Endodermal cell (in vitro differentiated cells): ENCODE data around the gene C2orf81. TPM values are rescaled to one million over a fixed set of nuclear protein-coding genes. Genes with fewer than 3 reads are reported as not detected.
"Not testable (repeated sequence)": the region's sequence is repeated elsewhere in the genome, so short reads cannot be mapped to it uniquely, and the experiment has no call there.

ENCODE experiments used
- DNase-seq: peaks from one replicate; pipeline ENCODE4 v3.0.0-alpha.2; 2017
- H3K27ac ChIP-seq: 2 replicates; pipeline ENCODE4 v1.5.1; 2013; ENCODE audit warnings: mild to moderate bottlenecking, low read depth, low read length, moderate library complexity
- H3K27me3 ChIP-seq: 2 replicates; pipeline ENCODE4 v1.6.1; 2013; ENCODE audit warnings: mild to moderate bottlenecking, low read length, moderate library complexity; ENCODE audit not compliant: insufficient read depth, control insufficient read depth, poor library complexity, severe bottlenecking
- H3K36me3 ChIP-seq: 2 replicates; pipeline ENCODE4 v1.7.0; 2013; ENCODE audit warnings: mild to moderate bottlenecking, low read length, moderate library complexity; ENCODE audit not compliant: control insufficient read depth, insufficient read depth
- H3K4me1 ChIP-seq: one replicate; pipeline ENCODE4 v1.7.0; 2013; ENCODE audit warnings: low read length; ENCODE audit not compliant: control insufficient read depth, insufficient read depth
- H3K4me3 ChIP-seq: 2 replicates; pipeline ENCODE4 v1.5.1; 2013; ENCODE audit warnings: mild to moderate bottlenecking, low read length, moderate library complexity
- H3K9ac ChIP-seq: 2 replicates; pipeline ENCODE4 v1.6.1; 2013; ENCODE audit warnings: mild to moderate bottlenecking, low read length, moderate library complexity; ENCODE audit not compliant: poor library complexity, severe bottlenecking; ENCODE audit errors: extremely low read depth
- H3K9me3 ChIP-seq: 2 replicates; pipeline ENCODE4 v1.6.1; 2013; ENCODE audit warnings: mild to moderate bottlenecking, low read length, moderate library complexity; ENCODE audit not compliant: control insufficient read depth
- H3K27ac Mint-ChIP-seq: 2 replicates; pipeline ENCODE4 v1.8.0; 2020; ENCODE audit warnings: mixed read lengths
- H3K27me3 Mint-ChIP-seq: 2 replicates; pipeline ENCODE4 v1.8.0; 2021; ENCODE audit warnings: mild to moderate bottlenecking, mixed read lengths; ENCODE audit not compliant: insufficient read depth
- H3K36me3 Mint-ChIP-seq: 2 replicates; pipeline ENCODE4 v1.8.0; 2020; ENCODE audit warnings: low read depth, mixed read lengths
- H3K4me1 Mint-ChIP-seq: 2 replicates; pipeline ENCODE4 v1.8.0; 2020; ENCODE audit warnings: mixed read lengths
- H3K4me3 Mint-ChIP-seq: 2 replicates; pipeline ENCODE4 v1.8.0; 2020; ENCODE audit warnings: mild to moderate bottlenecking, moderate library complexity, mixed read lengths
- H3K9me3 Mint-ChIP-seq: 2 replicates; pipeline ENCODE4 v1.8.0; 2020; ENCODE audit warnings: mild to moderate bottlenecking, mixed read lengths
- WGBS, 2 experiments: methylation state at CpG; one replicate each; pipeline versions ENCODE4 v1.1.5 to v1.1.7; 2013; ENCODE audit warnings: missing lambda C conversion rate in 2 of 2, mixed read lengths in 1 of 2; ENCODE audit not compliant: insufficient coverage in 1 of 2, insufficient read length in 1 of 2; 5-methylcytosine and 5-hydroxymethylcytosine counted together
- total RNA-seq, 2 donors: library from RNA; stranded (reverse); fragmentation: NEBNext Ultra II Directional in 1 of 2; extraction: Animal tissue kit (Norgen Biotek cat#: 25700) in 1 of 2; gene quantifications; 2 replicates in 1 of 2; 3 replicates in 1 of 2; pipeline ENCODE4 v1.2.1, GENCODE V29; 2021
- TF ChIP-seq, protein P1 (sequence below): fragments of 200-600 bp; sonication (generic); conservative IDR thresholded peaks from 2 replicates; pipeline ENCODE4 v1.5.0; 2021; ENCODE audit warnings: antibody characterized with exemption, mild to moderate bottlenecking

The C2orf81 gene
- total RNA-seq, 2 donors from 2014 or later, result 3.8 to 4.8 TPM

GRCh38 chr2:74459503-74460118, 38.2 kb upstream of the C2orf81 start:
- Mint-ChIP-seq H3K27ac (peak overlapping the region; percentile 75), H3K4me1 (peaks cover 29% of the 10 kb centered on the region), H3K4me3 (peak overlapping the region; percentile 83), H3K36me3 (peaks cover 27% of the 10 kb centered on the region)
- not testable (repeated sequence) for H3K9me3 Mint-ChIP-seq, H3K9me3 ChIP-seq, H3K27me3 ChIP-seq, H3K27me3 Mint-ChIP-seq, H3K4me1 ChIP-seq, H3K27ac ChIP-seq, DNase-seq, H3K9ac ChIP-seq
- 89 to 90% methylated on average over 6 to 13 of the region's 13 CpGs for WGBS, 2 experiments
- Histone ChIP-seq H3K36me3 (peaks cover 28% of the 10 kb centered on the region), H3K4me3 (peak overlapping the region; percentile 93)

GRCh38 chr2:74458938-74459363, 37.5 kb upstream of the C2orf81 start:
- Mint-ChIP-seq H3K27me3 (no peaks in the 10 kb centered on the region), H3K9me3 (no peaks in the 10 kb centered on the region), H3K27ac (peak overlapping the region; percentile 94), H3K36me3 (peaks cover 27% of the 10 kb centered on the region), H3K4me1 (peaks cover 27% of the 10 kb centered on the region), H3K4me3 (peak overlapping the region; percentile 83)
- Histone ChIP-seq H3K4me1 (no peaks in the 10 kb centered on the region), H3K27ac (peak overlapping the region; percentile 77), H3K36me3 (peaks cover 28% of the 10 kb centered on the region), H3K27me3 (no peaks in the 10 kb centered on the region), H3K9me3 (no peaks in the 10 kb centered on the region), H3K9ac (peak overlapping the region; percentile 67), H3K4me3 (peak overlapping the region; percentile 93)
- no peak for DNase-seq
- 0 to 17% methylated on average over 2 to 10 of the region's 10 CpGs for WGBS, 2 experiments
- TF ChIP-seq, protein P1, sequence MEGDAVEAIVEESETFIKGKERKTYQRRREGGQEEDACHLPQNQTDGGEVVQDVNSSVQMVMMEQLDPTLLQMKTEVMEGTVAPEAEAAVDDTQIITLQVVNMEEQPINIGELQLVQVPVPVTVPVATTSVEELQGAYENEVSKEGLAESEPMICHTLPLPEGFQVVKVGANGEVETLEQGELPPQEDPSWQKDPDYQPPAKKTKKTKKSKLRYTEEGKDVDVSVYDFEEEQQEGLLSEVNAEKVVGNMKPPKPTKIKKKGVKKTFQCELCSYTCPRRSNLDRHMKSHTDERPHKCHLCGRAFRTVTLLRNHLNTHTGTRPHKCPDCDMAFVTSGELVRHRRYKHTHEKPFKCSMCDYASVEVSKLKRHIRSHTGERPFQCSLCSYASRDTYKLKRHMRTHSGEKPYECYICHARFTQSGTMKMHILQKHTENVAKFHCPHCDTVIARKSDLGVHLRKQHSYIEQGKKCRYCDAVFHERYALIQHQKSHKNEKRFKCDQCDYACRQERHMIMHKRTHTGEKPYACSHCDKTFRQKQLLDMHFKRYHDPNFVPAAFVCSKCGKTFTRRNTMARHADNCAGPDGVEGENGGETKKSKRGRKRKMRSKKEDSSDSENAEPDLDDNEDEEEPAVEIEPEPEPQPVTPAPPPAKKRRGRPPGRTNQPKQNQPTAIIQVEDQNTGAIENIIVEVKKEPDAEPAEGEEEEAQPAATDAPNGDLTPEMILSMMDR, result no peak

- Histone ChIP-seq H3K4me1 (no peaks in the 10 kb centered on the region), H3K9me3 (no peaks in the 10 kb centered on the region), H3K9ac (peak within 1 kb of the TSS; percentile 84), H3K27ac (peak within 1 kb of the TSS; percentile 88), H3K4me3 (peak within 1 kb of the TSS; percentile 93), H3K36me3 (peaks cover 27% of the 10 kb centered on the region), H3K27me3 (no peaks in the 10 kb centered on the region)
- WGBS, 2 experiments, result 0% methylated on average over 16 to 38 of the region's 38 CpGs
- H3K4me3 Mint-ChIP-seq, result peak within 1 kb of the TSS; percentile 83
- H3K27ac Mint-ChIP-seq, result peak within 1 kb of the TSS; percentile 99
- peaks cover 26% of the 10 kb centered on the region for H3K36me3 Mint-ChIP-seq
- H3K27me3 Mint-ChIP-seq, result no peaks in the 10 kb centered on the region
- H3K4me1 Mint-ChIP-seq, result peaks cover 27% of the 10 kb centered on the region
- no peaks in the 10 kb centered on the region for H3K9me3 Mint-ChIP-seq
- DNase-seq, result peak; percentile 100
- TF ChIP-seq, protein P1, result no peak
Measured at GRCh38 chr2:74458132-74458937, 36.9 kb upstream of the C2orf81 start, which contains the start of gene WBP1. Gene WBP1 (plus strand): TSS chr2:74458438. CDS start chr2:74458603, 165 bp downstream.
